A549 (cell line): ENCODE data around the gene NDUFV2.

ENCODE experiments used
- CBX8 ChIP-seq: fragments of 200-600 bp; sonication (generic); IDR thresholded peaks from 2 replicates; pipeline ENCODE4 v1.6.1; 2016
- CEBPB ChIP-seq, 2 experiments: fragments of >200 bp in 1 of 2; sonication (Bioruptor Twin) in 1 of 2; formaldehyde crosslinking in 1 of 2; IDR thresholded peaks; 2 replicates each; pipeline ENCODE4 v1.6.1; 2012 to 2016
- CHD2 ChIP-seq: fragments of 150-350 bp; IDR thresholded peaks from 2 replicates; pipeline ENCODE4 v1.6.1; 2014; ENCODE audit warnings: low read length; ENCODE audit not compliant: partially characterized antibody
- CHD4 ChIP-seq: fragments of 200-600 bp; sonication (generic); IDR thresholded peaks from 2 replicates; pipeline ENCODE4 v1.6.1; 2016; ENCODE audit warnings: antibody characterized with exemption, mild to moderate bottlenecking, borderline replicate concordance
- CTCF ChIP-seq: fragments of >200 bp; sonication (Bioruptor Twin); formaldehyde crosslinking; IDR thresholded peaks from 3 replicates; pipeline ENCODE4 v1.5.1; 2016
- HDAC2 ChIP-seq: fragments of 200-600 bp; sonication (generic); IDR thresholded peaks from 2 replicates; pipeline ENCODE4 v1.6.1; 2016
- MAFK ChIP-seq: fragments of 450-650 bp; IDR thresholded peaks from 2 replicates; pipeline ENCODE4 v1.6.1; 2014; ENCODE audit not compliant: partially characterized antibody
- MAX ChIP-seq: IDR thresholded peaks from 2 replicates; pipeline ENCODE4 v1.6.1; 2012
- MAZ ChIP-seq: fragments of 150-350 bp; IDR thresholded peaks from 2 replicates; pipeline ENCODE4 v1.6.1; 2014; ENCODE audit warnings: antibody characterized with exemption, low read depth, low read length, borderline replicate concordance
- PHF8 ChIP-seq: fragments of 200-600 bp; sonication (generic); IDR thresholded peaks from 2 replicates; pipeline ENCODE4 v1.6.1; 2016; ENCODE audit warnings: low read depth, mild to moderate bottlenecking, antibody characterized with exemption, moderate library complexity, borderline replicate concordance
- POLR2AphosphoS2 ChIP-seq: conservative IDR thresholded peaks from 2 replicates; pipeline ENCODE4 v1.6.1; 2012; ENCODE audit warnings: low read length, improper control_type of control experiment, inconsistent platforms
- REST ChIP-seq: fragments of 200-600 bp; sonication (generic); IDR thresholded peaks from 2 replicates; pipeline ENCODE4 v1.6.1; 2016; ENCODE audit warnings: antibody characterized with exemption, mild to moderate bottlenecking, moderate library complexity
- SMC3 ChIP-seq: fragments of >200 bp; sonication (Bioruptor Twin); formaldehyde crosslinking; IDR thresholded peaks from 3 replicates; pipeline ENCODE4 v1.6.1; 2018; ENCODE audit warnings: inconsistent platforms

- TF ChIP-seq MAFK = no peak
- TF ChIP-seq CTCF = peak; percentile 7; the same call in 1 of the 3 replicates
- no peak for TF ChIP-seq PHF8
- TF ChIP-seq CHD2 = no peak
- no peak for TF ChIP-seq CBX8
- no peak for TF ChIP-seq HDAC2
- no peak for TF ChIP-seq CHD4
- TF ChIP-seq REST = no peak
- no peak for TF ChIP-seq SMC3
- TF ChIP-seq POLR2AphosphoS2 = no peak
- TF ChIP-seq MAX = no peak
- TF ChIP-seq CEBPB (IDR thresholded peaks at IDR 0.05) = no peak
- no peak for TF ChIP-seq MAZ
Observed at GRCh38 chr18:9103376-9103873, 926 bp downstream of the NDUFV2 start.
